HG03469 (cell line): ENCODE results near the gene CHMP6.
"Not testable (repeated sequence)": the region's sequence is repeated elsewhere in the genome, so short reads cannot be mapped to it uniquely, and the experiment has no call there.

ENCODE experiments used
- ATAC-seq: cut with Tn5 transposase; IDR thresholded peaks from one replicate; pipeline ENCODE4 v1.9.1; 2021; ENCODE audit warnings: mild to moderate bottlenecking, moderate library complexity, moderate number of reproducible peaks; ENCODE audit not compliant: unreplicated experiment

Gene CHMP6

DNA sequence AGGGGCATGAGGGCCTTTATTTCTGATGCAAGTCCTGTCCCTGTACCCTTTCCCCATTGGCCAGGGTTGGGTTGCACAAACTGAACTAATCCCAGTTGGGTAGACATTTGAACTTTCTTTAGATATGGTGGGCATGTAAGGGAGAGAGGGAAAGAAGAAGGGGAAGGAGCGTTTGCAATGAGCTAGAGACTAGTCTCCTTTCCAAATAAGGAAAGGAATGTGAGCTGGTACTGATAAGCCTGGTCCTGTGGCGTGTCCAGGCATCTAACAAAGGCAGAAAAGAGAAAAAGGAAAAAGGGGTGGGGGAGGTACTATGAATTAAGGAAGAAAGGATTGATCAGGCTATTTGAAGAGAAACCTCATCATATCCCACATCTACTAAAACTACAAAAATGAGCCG is 20.3 kb downstream of the CHMP6 start:
- ATAC-seq, result no peak

- no peak for ATAC-seq
Observed at GRCh38 chr17:81012574-81013447, 21.2 kb downstream of the CHMP6 start.

- no peak for ATAC-seq
Observed at GRCh38 chr17:81013642-81014041, 22.0 kb downstream of the CHMP6 start.

DNA sequence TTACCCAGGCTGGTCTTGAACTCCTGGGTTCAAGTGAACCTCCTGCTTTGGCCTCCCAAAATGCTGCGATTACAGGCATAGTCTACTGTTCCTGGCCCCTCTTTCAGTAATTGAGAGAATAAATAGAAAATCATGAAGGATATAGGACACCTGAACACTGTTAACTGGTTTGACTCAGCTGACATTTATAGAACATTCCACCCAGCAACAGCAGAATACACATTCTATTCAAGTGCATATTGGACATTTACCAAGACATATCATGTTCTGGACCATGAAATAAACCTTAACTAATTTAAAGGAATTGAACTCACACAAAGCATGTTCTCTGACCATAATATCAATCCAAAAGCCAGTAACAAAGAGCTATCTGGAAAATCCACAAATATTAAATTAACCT is 23.5 kb downstream of the CHMP6 start:
- no peak for ATAC-seq

DNA sequence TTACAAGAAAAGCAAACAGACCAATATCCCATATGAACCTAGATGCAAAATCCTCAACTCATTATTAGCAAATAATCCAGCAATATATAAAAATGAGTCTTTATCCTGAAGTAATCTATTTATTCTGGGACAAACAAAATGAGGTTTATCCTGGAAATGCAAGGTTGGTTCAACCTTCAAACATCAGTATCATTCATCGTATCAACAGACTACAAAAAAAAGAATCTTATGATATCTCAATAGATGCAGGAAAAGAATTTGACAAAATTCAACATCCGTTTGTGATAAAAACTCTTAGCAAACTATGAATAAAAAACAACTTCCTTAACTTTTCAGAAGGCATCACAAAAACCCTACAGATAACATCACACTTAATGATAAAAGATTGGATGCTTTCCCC is 24.9 kb downstream of the CHMP6 start:
- ATAC-seq, result no peak

- ATAC-seq, result not testable (repeated sequence)
Observed at GRCh38 chr17:81017330-81017729, 25.7 kb downstream of the CHMP6 start.

- no peak for ATAC-seq
Observed at GRCh38 chr17:81018044-81018802, 26.6 kb downstream of the CHMP6 start.

- ATAC-seq, result no peak
Observed at GRCh38 chr17:81019563-81020442, 28.2 kb downstream of the CHMP6 start.

- no peak for ATAC-seq
Observed at GRCh38 chr17:81020443-81020766, 28.8 kb downstream of the CHMP6 start.

DNA sequence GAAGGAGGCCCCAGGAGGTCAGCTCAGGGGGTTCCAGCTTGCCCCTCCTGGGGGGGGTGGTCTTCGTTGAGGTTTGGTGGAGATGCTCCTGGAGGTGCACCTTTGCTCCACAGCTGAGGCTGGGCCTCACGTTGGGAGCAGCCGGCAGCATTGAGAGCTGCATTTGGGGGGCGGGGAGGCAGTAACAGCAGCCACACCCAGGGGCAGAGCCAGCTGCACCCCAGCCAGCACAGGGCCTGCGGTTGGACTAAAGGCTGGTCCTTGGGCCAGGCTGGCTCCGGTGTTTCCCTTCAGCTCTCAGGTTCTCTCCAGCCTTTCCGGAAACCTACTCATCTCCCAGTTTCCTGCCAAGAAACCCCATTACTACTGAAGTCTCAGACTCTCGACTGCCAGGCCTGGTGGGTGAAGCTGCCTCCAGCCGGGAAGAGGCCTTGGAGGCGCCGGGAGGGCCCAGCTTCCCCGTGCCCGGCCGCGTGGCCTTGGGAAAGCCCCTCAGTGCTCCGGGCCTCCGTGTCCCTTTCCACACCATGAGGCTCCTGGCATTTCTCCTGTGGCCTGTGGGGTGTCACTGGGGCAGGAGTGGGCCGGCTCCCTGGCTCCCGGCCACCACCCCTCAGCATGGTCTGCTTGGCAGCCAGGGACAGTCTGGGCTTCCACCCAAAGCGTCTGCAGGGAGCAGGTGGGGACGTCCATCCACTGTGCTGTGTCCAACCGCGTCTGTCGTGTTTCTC is 29.3 kb downstream of the CHMP6 start:
- ATAC-seq, result no peak

- no peak for ATAC-seq
Observed at GRCh38 chr17:81021531-81022343, 30.1 kb downstream of the CHMP6 start.

DNA sequence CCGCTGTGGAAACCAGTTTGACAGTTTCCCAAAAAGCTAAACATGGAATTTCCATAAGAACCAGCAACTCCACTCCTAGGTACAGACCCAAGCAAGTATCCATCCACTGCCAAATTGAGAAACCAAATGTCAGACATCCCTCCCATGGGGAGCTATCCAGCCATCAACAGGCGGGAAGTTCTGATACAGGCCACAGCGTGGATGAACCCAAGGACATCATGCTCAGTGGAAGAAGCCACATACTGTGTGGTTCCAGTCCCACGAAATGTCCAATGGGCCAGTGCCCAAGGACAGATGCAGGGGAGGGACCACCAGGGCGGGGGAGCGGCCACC is 30.7 kb downstream of the CHMP6 start:
- no peak for ATAC-seq

DNA sequence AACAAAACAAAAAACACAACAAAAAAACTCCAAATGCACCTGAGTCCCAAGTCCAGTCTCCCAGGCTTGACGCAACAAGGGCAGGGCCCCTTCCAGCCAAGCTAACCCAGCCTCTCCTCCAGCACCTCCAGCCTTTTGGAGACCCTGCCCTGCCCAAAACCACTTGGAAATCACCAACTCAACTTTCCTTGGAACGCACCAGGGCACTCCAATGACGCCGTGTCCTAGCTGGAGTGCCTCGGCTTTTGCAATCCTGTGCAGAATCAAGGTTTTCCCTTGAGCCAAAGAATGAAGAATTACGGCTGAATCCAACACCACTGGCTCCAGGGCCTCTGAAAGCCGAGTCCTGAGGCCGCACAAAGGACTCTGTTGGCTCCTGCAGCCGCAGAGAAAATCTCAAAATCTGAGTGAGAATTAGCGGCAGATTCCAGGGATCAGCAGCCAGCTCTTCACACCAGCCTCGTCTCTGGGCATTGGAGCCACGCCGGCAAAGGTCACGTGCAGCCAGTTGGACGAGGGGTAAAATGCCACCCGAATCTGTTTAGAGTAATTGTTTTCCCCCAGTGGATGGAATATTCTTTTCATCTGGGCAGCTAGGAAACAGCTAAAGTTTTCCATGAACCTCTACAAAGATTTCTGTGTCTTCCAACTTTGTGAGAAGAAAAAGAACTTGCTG is 33.6 kb downstream of the CHMP6 start:
- ATAC-seq, result no peak

DNA sequence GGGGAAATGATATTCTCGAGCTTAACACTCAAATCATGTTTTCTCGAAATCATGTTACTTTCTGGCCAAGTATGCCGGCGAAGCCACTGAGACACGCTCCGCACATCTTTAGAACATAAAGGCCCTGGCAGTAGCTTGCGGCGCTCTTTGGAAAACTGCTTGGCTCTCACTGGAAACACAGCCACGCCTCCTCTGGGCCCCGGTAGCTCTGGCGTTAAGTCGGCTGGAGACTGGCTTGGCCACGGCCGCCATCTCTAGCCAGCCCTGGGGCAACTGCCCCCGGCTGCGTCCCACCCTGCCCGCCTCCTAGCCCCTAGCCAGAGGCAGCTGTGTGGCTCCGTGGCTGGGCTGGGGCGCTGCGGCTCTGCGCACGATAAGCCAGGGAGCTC is 34.1 kb downstream of the CHMP6 start:
- no peak for ATAC-seq

DNA sequence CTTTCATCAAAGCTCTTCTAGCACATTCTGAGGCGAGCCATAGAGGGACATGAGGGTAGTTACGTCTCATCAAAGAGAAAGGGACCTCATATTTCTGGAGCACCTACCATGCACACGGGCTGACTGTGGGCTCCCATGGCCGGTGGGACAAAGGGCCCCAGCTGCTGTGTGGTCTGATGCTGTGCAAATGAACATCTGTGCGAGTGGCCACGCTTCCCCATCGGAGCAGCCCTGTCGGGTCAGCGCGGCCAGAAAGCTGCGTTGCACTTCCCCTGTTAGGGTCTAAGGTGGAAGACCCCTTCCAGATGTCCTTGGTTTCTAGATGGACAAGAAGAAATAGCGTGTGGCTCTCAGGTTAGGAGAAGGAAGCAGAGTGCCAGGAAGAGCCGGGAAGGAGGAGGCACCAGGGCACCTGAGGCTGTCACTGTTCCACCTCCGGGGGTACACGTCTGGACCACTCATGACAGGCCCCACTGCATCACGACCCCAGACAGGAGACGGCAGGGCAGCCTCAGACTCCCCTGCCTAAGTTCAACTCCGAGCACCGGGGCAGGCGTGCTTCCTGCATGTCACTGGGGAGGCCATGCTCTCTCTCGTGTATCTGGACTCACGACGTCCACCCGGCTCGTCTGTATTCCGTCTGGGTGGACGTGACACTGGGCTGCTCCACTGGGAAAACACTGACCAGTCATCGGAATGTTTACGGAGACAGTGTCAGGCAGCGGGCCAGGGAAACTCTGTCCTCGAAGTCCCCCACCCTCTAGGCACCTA is 34.8 kb downstream of the CHMP6 start:
- ATAC-seq, result no peak

DNA sequence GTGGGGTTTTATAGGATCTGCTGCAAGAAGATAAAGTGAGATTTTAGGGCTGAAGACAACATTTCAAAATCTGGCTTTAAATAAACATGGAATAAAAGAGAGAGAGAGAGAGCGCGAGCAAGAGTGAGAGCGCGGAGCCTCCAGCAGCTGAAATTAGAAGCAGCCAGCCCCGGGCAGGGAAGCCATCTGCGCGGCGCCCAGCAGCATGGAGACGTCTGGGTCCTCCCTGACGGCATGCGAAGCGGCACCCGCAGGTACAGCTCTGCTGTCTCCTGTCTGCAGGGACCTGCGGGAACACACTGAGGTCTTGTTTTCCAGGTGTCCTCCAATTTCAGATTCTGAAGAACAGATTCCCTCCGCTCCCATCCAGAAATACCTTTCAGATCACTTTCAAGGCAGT is 35.4 kb downstream of the CHMP6 start:
- ATAC-seq, result no peak

GRCh38 chr17:81027591-81028505 is 36.2 kb downstream of the CHMP6 start:
- no peak for ATAC-seq

DNA sequence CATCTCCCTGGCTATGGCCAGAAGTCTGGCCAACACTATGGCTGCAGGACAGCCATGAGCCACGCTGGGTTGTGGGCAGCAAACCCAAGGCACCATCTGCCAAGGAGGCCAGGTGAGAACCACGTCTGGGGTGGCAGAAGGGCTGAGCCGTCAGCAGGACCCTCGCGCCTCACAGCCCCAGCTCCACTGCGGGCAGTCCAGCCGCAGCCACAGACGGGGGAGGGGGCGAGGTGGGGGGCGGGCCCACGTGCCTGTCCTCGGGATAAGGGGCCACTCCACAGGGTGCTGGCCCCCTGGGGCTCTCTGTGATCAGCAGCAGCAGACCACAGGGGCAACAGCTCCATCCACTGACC is 36.8 kb downstream of the CHMP6 start:
- ATAC-seq, result no peak
